Neural progenitor cell (in vitro differentiated cells): ENCODE results near the gene NLK.

Experiments used
- CTCF ChIP-seq: fragments of 200-600 bp; sonication (generic); IDR thresholded peaks from 2 replicates; pipeline ENCODE4 v1.5.1; 2017; ENCODE audit warnings: antibody characterized with exemption, mild to moderate bottlenecking
- EZH2 ChIP-seq: fragments of 200-600 bp; sonication (generic); IDR thresholded peaks from 2 replicates; pipeline ENCODE4 v1.6.1; 2017; ENCODE audit warnings: antibody characterized with exemption, mild to moderate bottlenecking, moderate library complexity
- EZH2phosphoT487 ChIP-seq: fragments of 200-600 bp; sonication (generic); IDR thresholded peaks from 2 replicates; pipeline ENCODE4 v1.6.1; 2017; ENCODE audit warnings: antibody characterized with exemption

GRCh38 chr17:27997522-27997921, 45.0 kb upstream of the NLK start:
- TF ChIP-seq CTCF (no peak), EZH2 (no peak), EZH2phosphoT487 (no peak)
